EH (cell line): Measurements from ENCODE around the gene BABAM2.

Experiments
- DNase-seq: peaks from one replicate; pipeline ENCODE4 v3.0.0-alpha.2; 2015; ENCODE audit warnings: low read depth

Gene BABAM2

DNA sequence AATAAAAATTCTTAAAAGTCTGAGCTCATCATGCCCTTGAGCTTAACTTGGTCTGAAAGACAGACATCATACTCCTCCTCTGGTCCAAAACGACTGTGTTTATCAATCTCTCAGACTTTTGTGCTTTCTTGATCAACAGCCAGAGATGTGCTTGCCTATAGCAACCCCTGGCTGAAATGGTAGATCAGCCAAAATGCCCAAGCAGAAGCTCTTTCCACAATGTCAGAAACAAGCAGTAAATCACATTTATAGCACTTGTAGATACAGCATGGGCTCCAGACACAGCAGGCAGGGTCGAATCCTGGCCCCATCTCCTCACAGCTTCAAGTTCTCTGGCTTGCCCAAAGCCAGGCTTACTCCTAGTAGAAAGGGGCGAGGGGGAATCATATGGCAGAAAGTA is 391.7 kb downstream of the BABAM2 start:
- DNase-seq = no peak

DNA sequence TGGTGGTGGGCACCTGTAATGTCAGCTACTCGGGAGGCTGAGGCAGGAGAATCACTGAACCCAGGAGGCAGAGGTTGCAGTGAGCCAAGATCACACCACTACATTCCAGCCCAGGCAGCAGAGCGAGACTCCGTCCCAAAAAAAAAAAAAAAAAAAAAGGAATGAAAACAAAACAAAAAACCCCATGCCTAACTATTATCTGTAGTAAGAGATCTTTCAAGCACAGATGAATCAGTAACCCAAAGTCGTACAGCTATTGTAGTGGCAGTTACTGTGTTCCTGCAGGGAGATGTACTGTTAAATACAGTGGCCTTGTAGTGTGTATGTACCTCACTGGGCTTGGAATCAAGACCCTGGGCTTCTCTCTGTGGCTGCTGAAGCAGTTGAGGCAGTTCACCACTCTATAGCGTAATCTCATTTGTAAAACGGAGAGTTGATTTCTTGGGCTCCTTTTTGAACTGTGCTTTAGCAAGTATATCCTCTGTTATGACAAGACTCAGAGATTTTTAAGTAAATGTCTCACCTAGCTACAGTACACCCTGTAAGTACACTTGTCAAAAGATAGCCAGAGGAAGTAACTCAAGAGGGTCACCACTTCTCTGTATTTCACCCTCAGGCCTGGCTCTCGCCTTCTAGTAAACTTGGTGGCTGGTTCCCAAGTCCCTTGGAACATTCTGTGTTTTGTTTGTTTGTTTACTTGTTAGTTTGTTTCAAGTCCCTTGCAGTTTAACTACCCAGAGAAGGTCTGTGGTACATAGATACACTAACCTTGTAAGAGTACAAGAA is 392.5 kb downstream of the BABAM2 start:
- DNase-seq = peak; percentile 72

DNA sequence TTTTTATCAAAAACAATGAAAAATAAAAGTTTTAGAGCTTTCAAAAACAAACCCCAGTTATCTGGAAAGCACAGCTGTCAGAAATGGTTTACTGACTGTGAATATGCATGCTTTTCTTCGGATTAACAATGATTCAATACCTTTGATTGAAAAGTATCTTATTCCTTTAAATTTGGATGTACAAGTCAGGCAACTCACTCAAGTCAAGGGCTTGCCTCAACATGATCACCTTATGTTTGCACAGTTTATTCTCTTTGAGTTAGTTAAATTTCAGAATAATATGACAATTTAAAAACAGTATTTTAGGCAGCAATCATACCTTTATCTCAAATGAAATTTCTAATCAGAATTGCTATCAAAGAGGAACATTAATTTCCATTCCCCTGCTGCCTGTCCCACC is 393.3 kb downstream of the BABAM2 start:
- DNase-seq = no peak

DNA sequence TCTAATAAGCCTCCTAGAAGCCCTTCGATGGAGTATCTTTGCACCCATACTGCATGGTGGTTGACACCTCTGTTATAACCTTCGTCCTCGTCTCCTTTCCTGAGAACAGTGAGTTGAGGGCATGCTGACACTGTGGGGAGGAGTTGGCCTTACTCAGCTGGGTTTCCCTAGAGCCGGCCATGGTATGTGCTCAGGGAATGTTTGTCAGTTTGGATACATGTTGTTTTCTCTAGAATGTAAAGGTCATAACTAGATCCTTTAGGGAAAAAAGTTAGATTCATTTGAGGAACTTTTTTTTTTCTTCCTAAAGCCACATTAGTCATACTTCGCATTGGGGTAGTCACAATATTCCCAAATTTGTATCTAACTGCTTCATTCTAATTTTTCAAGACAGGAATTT is 396.1 kb downstream of the BABAM2 start:
- DNase-seq = peak; percentile 84

DNA sequence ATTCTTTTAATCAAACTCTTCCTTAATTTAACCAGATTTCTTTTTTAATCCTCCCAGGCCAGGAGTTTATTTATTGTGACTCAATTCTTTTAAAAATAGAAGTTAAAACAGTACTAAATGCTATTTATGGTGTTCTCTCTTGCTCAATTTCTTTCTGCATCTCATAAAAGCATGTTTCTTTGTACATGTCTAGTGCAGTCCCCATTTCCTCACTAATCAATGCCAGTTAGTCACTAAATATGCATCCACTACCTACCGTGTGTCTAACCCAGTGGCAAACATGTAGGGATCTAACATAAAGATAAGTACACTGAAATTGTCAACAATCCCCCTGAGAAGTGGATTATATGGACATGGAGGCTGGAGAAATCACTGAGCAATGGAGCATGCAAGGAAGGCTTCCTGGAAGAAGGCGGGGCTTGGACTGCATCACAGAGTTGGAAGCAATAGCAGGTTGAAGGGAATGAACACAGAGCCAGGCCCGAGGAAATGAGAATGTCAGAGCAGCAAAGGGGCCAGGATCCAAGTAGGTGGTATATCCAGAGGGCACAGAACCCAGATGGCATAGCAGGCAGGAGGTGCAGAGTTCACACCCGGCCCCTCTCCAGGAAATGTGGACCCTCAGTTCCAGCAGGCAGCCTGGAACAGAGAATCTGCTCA is 396.9 kb downstream of the BABAM2 start:
- DNase-seq = peak; percentile 82

DNA sequence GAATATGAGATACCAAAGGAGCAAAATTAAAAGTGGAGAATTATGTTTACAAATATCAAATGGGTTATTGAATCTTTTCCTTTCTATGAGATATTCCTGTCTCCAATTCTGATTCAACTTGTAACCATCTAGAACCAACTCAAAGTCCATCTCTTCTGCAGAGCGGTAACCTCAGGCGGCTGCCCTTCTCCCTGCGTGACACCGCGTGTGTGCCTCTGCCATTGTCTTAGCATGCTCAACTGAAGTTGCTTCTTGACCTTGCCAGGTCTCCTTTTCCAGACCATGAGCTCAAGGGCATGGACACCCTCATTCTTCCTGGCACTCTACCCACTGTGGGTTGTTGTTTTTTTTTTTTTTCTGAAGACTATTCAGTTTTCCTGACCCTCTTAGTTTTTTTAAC is 398.1 kb downstream of the BABAM2 start:
- DNase-seq = no peak

DNA sequence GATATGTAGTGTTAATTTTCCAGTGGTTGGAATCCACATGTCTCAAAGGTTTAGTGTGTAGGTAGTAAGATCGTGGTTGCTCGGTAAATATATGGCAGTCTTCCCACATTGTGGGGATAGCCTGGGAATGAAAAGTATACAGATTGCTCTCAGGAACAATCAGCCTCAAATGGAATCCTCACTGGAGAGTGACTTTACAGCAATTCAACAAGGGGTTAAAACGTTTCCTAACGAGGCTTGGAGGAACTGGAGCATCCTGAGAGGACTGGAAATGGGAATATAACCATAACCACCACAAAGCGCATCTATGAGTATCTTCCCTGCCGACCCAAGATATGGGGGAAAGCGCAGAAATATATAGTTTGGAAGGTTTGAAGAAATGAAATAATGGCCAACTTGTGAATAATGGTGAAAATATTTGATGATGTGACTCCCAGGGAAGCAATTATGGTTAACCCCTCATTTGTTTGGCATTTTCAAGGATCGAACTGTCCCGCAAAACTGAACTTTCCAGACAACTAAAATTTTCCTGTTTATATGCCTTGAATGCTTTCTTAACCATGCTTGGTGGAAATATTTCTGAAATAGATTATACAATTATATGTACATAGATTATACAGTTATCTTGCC is 401.4 kb downstream of the BABAM2 start:
- DNase-seq = peak; percentile 59

DNA sequence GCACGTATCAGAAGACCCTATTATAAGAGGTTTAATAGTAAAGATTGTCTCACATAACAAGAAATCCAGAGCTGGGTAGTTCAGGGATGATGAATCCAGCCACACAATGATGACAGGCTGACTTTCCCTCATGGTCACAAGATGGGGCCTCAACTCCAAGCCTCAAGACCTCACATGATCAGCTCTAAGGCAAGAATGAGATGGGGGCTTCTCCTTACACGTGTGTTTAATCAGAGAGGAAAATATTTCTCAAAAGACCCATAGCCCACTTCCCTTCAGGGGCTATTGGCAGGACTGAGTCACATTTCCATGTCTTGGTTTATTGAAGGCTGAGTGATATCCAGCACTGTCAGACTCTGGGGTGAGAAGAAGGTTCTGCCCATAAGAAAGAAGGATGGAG is 402.0 kb downstream of the BABAM2 start:
- peak; percentile 51 for DNase-seq

DNA sequence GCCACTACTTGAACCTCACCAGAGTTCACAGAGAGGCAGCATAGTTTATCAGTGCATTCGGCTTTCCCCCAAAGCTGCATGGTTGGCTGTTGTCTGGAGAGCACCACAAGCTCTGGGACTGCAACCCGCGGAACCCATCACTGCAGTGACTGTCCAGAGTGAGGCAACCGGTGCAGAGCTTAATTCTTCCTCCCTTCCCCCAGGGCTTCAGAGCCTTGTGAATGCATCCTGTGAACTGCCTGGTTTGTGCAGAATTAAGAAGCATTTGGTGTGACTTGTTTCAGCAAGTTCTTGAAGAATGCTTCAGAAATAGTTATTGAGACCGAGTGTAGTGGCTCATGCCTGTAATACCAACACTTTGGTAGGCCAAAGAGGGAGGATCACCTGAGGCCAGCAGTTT is 402.9 kb downstream of the BABAM2 start:
- DNase-seq = peak; percentile 56

DNA sequence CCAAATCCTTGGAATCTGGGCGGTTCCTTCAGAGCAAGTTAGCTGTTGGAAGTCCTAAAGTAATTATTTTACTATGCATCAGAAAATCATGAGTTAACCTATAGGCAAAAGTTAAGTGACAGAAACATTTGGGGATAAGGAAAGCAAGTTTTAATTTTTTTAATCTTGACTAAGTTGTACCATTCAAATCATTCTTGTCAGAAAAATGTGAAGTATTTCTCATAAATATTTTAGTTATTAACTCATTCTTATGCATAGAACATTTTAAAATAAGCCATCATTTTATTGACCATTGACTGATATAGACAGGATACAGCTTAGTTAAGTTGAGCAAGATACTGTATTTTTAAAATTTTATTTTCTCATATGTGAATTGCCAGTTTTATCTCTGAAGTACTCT is 403.9 kb downstream of the BABAM2 start:
- peak; percentile 47 for DNase-seq

DNA sequence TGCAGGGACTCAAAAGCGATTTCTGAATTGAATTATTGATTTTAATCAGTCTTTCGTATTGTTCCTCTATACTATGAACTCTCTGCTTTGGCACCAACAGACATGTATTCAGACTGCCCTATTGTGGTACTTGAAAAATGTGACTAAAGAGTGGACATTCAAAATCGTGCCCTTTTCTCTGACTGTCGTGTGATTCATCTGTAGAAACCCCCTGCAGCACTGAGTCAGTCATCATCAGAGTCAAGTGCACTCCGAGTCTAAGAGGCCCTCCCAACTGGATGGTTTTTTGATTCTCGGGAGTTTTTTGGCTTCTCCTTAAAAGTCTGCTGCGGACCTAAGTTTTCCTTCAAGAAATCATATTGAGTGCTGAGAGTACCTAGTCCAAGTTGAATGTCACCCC is 405.7 kb downstream of the BABAM2 start:
- peak; percentile 83 for DNase-seq

DNA sequence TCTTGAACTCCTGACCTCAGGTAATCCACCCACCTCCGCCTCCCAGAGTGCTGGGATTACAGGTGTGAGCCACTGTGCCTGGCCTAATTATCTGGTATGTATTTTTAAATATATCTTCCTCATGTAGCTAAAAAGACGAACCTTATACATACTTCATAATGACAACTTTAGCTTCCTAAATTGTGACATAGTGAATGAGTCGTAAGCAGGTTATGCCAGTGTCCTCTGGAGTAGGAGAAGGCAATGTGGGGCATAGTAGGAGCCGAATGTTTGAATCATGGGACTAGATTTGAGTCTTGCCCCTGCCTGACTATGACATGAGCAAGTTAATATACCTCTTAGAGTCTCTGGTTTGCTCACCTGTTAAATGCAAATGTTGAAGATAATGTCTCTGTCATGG is 406.4 kb downstream of the BABAM2 start:
- DNase-seq = peak; percentile 82

DNA sequence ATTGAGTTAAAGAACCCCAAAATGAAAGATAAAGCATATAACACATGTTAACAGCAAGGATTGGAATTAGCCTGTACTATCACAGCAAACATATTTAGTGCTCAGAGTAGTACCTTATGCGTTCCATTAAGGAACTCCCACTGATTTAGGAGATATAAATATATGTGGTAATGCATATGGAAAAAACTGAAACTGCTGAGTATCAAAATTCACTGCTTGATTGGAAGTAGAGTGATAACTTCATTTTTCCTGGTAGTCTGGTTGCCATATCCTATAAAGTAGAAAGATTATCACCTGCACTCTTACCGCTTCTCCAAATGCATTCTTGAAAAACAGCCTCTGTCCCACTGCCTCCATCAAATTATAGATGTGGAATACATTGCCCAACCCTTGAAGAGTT is 407.0 kb downstream of the BABAM2 start:
- DNase-seq = no peak

DNA sequence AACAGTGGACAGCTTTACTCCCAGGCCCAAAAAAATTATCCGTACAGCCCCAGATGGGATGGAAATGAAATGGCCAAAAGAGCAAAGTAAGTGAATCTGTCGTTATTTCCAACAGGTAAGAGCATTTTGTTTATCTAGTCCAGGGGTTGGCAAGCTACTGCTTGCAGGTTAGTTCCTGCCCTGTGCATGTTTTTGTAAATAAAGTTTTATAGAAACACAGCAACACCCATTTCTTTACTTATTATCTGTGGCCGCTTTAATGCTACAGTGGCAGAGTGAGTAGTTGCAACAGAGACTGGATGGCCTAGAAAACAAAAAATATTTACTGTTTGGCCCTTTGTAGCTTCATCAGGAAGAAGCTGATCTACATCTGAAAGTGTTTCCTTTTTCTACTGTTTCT is 407.9 kb downstream of the BABAM2 start:
- no peak for DNase-seq

DNA sequence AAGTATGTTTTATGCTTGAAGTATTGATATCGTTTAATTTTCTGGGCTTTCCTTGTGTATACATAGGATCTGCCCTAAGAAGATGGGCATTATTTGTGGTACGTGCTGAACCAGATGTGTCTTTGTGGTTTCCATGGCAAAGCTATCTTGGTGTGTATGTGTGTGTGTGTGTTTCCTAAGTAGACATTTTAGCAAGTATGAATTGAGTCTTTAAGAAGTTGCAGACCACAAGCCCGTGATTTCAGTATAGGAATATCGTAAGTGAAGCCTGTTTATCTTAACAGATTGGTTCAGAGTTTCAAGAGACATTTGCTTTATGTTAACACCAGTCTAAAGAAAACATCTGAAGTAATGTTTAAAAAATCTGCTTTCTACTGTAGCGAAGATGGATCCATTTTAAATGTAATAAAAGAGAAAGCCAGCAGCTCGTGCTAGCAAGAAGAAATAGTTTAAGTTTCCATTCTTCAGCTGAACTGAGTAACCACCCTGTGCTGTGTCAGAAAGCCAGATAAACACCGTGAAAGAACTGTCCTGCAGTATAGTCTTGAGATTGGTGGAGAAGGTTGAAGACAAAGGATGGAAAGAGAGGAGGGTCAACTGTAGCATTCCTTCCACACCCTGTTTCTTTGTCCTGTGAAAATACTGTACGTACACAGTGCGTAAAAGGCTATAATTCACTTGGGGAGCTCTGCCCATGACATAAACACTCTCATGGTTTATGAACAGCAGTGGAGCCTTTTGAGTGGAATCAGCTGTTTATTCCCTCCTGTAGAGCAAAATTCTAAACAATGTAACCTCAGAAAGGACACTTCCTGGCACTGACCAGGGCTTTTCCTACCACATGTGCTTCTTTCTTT is 410.2 kb downstream of the BABAM2 start:
- peak; percentile 86 for DNase-seq

DNA sequence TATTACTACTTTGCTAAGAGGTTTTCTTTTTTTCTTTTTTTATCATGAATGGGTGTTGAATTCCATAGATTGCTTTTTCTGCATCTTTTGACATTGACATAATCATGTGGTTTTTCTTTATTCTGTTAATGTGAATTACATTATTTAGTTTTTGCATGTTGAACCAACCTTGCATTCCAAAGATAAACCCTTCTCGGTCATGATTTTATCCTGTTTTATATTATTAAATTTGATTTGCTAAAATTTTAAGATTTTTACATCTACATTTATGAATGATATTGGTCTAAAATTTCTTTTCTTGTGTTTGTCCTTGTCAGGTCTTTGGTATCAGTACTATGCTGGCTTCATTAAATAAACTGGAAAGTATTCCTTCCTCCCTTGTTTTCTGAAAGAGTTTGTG is 414.7 kb downstream of the BABAM2 start:
- no peak for DNase-seq

DNA sequence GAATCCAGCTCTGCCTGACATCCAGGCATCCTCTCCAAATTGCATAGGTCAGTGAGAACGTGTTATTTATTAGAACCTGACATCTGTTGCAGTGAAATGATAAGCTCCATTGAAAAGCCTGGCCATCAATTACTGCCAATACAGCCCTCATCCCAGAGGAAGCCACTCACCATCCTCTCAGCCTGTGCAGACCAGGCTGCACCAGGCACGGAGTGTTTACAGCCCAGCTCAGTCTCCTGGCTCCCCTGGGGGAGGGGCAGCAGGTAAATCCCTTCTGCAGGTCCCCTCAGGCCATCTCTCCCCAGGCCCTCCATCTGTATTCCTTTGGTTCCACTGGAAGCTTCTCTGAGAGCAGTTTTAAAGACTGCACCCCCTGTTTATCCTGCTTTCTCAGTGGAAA is 419.6 kb downstream of the BABAM2 start:
- DNase-seq = no peak

DNA sequence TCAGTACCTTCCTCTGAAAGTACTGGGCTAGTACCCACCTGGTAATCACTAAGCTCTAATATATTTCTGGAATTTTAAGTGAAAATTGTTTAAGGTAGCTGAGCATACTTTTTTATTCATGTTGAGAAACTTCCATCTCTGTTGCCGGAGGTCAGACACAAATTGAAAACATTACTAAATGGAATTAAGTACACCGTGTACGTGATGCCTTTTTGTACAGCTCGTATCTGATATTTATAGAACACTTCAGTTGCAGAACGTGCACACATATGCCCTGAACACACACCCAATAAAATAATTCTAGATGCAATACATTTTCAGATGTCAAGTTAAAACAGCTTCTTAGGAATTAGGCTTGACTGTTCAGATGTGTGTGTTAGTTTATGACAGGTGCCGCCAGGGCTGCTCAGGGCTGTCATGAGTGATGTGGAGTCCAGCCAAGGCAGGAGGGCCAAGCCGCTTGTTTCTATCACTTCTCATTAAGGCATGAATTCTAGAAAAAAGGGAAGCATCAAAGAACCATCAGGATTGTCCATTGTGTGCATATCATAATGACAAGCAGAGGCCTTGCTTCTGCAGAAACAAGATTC is 421.2 kb downstream of the BABAM2 start:
- no peak for DNase-seq

DNA sequence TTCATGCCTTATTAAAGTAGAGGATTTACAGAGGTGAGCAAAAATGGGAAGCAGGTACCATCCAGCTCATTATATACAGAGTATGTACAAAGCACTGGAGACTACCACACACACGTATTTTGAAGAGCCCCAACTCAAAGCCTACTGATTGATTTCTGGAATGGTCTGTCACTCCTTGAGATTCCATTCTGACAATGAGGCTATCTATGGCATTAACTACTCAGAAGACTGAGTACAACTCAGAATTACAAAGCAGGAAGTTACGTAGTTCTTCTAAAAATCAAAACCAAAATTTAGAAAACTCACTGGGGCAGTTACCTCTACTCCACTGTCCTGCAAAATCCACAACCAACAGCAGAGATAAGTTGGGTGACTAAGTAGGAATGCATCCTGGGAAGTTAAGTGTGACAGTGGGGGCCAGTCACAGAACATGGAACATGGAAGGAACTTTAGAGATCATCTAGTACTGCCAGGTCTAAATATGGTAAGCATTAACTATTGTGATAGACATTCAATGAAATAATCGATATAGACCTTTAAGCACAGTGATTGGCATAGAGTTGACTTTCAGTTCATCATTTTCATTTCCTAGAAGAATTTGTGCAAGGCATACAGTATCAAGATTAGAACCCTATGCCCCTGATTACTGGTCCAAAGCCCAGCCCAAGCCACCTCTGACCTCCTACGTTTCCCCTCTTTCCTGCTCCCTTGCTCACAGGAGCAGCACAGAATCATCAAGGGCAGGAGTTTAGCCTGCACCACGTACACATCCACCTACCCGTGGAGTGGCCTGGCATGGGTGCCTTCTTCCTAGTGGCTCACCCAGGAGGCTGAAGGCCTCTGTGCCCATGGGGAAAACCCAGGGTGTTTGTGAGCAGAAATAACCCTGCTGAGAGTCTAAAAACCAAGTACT is 422.0 kb downstream of the BABAM2 start:
- peak; percentile 40 for DNase-seq

DNA sequence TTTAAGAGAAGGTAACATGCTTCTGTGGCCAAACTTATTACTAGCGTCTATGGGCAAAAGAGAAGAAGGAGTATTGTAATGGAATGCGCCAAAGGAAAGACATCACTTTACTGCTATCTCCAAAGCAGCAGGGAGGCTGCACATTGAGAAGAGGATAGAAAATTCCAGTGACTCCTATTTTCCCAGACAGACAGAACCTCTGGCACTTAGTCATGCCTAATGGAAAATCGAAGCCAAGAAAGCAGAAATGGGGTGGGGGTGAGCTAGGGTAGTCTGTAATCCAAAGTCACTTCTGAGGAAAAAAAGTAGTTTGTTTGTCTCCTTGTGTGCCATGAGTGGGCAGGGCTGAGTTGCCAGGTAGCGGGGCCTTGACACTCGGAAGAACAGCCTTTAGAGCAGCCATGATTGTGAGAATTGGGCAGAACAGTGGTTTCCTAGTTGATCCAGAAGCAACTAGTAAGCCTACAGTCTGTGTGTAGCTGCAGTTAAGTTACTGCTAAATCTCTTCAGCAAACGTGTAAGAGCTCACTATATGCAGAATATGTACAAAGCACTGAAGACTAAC is 422.8 kb downstream of the BABAM2 start:
- peak; percentile 29 for DNase-seq

DNA sequence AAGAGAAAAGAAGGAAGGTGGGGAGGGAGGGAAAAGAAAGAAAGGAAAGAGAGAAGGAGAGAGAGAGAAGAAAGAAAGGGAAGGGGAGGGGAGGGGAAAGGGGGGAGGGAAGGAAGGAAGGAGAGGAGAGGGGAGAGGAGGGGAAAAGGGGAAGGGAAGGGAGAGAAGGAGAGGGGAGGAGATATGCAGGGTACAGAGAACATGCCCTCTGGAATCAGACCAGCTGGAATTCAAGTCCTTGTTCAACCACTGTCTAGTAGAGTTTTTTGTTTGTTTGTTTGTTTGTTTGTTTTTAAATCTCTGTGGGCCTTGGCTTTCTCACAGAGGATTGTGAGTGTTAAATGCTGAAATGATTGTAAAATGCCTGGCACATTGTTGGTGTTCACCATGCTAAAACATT is 424.4 kb downstream of the BABAM2 start:
- DNase-seq = no peak
